GM10847 (cell line): ENCODE measurements around the gene ECSCR.

Experiments
- POLR2A ChIP-seq: IDR thresholded peaks from 2 replicates; pipeline ENCODE4 v1.6.1; 2011; ENCODE audit not compliant: insufficient read length; ENCODE audit errors: extremely low read depth

ECSCR gene

GRCh38 chr5:139419226-139420192, 43.0 kb downstream of the ECSCR start:
- TF ChIP-seq POLR2A: no peak

GRCh38 chr5:139418793-139419192, 43.8 kb downstream of the ECSCR start:
- no peak for TF ChIP-seq POLR2A

GRCh38 chr5:139417214-139417613, 45.3 kb downstream of the ECSCR start:
- no peak for TF ChIP-seq POLR2A

DNA sequence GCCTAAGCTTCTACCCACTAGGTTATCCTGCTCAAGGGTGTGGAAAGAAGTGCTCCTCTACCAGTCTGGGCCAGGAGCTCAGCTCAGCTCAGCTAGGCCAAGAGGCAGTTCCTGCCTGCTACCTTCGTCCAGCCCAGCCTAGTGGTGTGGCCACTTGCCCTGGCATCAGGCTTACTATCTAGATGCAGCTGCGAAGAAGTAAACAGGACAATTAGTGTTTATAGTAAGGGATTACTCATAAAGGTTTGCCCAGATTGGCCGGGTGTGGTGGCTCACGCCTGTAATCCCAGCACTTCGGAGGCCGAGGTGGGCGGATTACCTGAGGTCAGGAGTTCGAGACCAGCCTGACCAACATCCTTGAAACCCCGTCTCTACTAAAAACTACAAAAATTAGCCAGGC, 45.9 kb downstream of the ECSCR start:
- TF ChIP-seq POLR2A: no peak

- TF ChIP-seq POLR2A: no peak
Measured at GRCh38 chr5:139415869-139416268, 46.7 kb downstream of the ECSCR start.

DNA sequence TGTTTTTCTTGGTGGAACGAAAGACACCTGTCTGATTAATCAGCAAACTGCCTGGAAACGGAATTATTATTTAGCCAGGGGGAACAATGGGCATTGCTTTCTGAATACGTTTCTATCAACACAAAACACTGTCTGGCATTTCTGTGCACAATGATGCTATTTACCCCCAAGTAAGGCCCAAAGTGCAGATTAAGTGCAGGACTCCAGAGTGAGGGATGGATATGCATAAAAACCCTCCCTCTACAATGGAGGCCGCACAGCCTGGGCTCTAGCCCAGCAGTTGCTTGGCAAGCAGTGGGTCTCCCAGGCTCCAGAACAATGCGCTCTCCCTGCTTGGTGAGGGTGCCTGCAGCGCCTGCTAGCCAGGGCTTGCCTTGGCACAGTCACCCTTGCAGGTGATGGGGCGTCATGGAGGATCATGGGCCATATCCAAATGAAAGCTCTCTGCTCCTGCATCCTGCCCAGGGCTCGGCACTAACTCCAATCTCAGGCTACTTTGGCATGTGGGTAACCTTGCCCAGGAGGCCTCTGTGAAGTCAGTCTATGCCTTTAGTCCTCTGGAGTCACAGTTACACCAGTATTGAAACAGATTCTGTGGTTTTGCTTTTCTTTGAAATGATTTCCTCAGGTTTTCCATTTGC, 47.2 kb downstream of the ECSCR start:
- TF ChIP-seq POLR2A: no peak

DNA sequence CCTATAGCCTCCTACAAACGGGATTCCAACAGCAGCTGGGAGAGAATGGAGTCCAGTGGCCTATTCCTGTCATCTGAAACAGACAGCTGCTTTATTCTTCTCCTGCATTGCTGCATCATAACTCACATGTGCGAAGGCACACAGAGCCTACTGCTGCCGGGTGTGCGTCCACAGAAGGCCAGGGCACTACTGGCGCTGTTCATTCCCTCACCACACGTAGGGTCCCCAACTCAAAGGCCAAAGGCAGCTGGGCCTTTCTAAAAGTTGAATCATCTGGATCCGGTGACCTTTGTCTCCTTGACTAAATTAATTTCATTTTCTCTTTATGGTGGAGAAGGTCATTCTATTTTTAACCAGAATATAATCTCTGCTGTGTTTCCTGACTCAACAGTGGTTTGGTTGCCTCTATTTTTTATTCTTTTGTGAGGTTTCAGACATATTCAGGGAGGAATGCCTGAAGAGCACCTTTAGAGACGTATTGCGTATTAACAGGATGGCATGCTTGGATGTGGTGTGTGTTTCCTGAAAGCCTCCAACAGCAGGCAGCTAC, 47.9 kb downstream of the ECSCR start:
- TF ChIP-seq POLR2A: no peak

GRCh38 chr5:139413963-139414362, 48.6 kb downstream of the ECSCR start:
- TF ChIP-seq POLR2A: no peak

DNA sequence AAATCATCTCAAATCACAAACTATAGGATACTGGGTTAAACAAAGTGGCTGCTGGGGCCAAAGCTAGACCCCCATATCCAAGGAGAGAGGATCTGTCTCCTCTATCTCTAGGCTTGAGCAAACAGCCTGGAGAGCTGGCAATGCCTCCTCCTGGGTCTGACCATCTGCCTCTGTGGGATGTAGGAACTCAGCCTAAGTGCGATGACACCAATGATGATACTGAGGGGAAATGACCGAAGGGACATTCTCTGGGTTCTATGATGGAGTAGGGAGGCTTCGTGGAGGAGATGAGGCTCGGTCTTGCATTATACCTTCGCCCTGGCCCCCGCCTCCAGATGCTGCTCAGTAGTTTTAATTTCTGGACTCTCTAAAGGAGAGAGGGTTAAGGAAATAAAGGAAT, 49.4 kb downstream of the ECSCR start:
- TF ChIP-seq POLR2A: no peak

GRCh38 chr5:139410993-139411828, 51.3 kb downstream of the ECSCR start:
- TF ChIP-seq POLR2A: no peak

- TF ChIP-seq POLR2A: no peak
Measured at GRCh38 chr5:139410121-139410992, 52.2 kb downstream of the ECSCR start.

DNA sequence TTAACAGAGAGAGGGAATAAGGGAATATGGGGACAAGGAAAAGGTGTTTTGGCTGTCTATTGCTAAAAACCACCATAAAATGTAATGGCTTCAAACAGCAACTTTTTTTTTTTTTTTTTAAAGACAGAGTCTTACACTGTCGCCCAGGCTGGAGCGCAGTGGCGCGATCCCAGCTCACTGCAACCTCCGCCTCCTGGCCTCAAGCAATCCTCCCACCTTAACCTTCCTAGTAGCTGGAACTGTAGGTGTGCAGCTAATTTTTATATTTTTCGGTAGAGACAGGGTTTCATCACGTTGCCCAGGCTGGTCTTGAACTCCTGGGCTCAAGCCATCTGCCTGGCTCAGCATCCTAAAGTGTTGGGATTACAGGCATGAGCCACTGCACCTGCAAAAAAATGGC, 54.4 kb downstream of the ECSCR start:
- TF ChIP-seq POLR2A: no peak

- TF ChIP-seq POLR2A: no peak
Measured at GRCh38 chr5:139407517-139407916, 55.0 kb downstream of the ECSCR start.

GRCh38 chr5:139406963-139407362, 55.6 kb downstream of the ECSCR start:
- TF ChIP-seq POLR2A: no peak

GRCh38 chr5:139404484-139404840, 58.1 kb downstream of the ECSCR start:
- TF ChIP-seq POLR2A: no peak
